ENCODE results near the gene TMTC4. TPM values are rescaled to one million over a fixed set of nuclear protein-coding genes. Genes with fewer than 3 reads are reported as not detected.
"Not testable (repeated sequence)": the region's sequence is repeated elsewhere in the genome, so short reads cannot be mapped to it uniquely, and the experiment has no call there.

Gene TMTC4
- total RNA-seq, 1 donor from 2014 or later: 6.2 TPM

DNA sequence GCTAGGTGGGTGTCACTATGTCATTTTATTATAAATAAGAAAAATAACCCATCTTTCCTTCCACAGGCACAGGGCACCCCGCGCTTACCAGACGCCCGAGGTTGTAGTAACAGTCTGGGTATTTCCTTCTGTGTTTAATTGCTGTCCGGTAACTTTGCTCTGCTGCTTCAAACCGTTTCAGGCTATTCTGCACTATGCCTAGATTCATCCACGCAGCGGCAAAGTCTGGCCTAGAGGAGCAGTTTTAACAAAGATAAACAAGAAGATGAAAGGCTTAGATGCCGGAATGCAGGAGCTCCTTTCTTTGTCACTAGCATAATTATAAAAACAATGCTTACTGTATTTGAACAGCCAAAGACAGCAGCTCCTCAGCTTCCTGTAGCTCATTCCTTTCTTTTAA lies 49.1 kb downstream of the TMTC4 start:
- Histone ChIP-seq H3K27me3 (ENCODE audit: low read depth) (no peaks in the 10 kb centered on the region), H3K4me3 (no peak overlapping the region), H3K27ac (replicated peaks) (no peak overlapping the region), H3K9me3 (replicated peaks) (no peaks in the 10 kb centered on the region), H3K36me3 (peaks cover 79% of the 10 kb centered on the region), H3K4me1 (no peaks in the 10 kb centered on the region)
- DNase-seq: no peak
- intact Hi-C loops (cut with micrococcal nuclease): no loop called here
- TF ChIP-seq, protein P1, sequence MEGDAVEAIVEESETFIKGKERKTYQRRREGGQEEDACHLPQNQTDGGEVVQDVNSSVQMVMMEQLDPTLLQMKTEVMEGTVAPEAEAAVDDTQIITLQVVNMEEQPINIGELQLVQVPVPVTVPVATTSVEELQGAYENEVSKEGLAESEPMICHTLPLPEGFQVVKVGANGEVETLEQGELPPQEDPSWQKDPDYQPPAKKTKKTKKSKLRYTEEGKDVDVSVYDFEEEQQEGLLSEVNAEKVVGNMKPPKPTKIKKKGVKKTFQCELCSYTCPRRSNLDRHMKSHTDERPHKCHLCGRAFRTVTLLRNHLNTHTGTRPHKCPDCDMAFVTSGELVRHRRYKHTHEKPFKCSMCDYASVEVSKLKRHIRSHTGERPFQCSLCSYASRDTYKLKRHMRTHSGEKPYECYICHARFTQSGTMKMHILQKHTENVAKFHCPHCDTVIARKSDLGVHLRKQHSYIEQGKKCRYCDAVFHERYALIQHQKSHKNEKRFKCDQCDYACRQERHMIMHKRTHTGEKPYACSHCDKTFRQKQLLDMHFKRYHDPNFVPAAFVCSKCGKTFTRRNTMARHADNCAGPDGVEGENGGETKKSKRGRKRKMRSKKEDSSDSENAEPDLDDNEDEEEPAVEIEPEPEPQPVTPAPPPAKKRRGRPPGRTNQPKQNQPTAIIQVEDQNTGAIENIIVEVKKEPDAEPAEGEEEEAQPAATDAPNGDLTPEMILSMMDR (IDR thresholded peaks at IDR 0.05; ENCODE audit: borderline replicate concordance): no peak

DNA sequence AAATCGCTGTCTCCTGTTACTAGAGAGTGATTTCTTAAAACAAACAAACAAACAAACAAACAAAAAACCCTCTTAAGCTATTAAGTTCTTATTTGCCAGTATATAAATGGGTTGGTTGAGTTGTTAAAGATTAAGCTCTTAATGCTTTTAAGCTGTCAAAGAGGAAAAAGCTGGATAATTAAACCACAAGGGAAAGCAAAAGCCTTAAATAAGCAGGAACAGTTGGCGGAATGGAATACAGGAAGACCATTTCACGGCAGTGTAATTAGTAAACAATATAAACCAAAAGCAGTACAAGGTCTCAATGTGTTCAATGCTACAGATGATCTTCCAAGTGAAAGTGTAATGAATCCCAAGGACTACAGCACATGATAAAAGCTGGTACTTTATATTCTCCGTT lies 53.8 kb downstream of the TMTC4 start:
- intact Hi-C loops (cut with micrococcal nuclease): no loop called here

DNA sequence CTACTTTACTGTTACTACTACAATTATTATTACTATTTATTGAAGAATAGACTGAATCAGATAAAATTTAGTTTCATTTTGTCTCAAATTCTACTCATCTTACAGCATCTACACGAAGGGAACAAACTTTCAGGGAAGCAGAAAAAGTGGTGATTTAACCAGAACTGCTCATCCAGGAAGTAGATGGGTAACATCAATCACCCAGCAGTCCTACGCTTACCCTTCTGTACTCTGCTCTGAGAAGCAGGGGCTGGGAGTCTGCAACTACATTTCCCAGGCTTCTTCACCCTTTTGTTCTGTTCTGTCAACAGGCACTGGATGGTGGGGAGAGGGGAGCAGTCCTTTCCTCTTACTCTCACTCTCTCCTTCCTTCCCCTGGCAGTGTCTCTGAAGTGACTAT lies 54.7 kb downstream of the TMTC4 start:
- Histone ChIP-seq H3K4me3 (no peak overlapping the region), H3K4me1 (no peaks in the 10 kb centered on the region), H3K27ac (replicated peaks) (no peak overlapping the region), H3K36me3 (peaks cover 39% of the 10 kb centered on the region), H3K9me3 (replicated peaks) (peaks cover 5% of the 10 kb centered on the region), H3K27me3 (ENCODE audit: low read depth) (no peaks in the 10 kb centered on the region)
- TF ChIP-seq, protein P1 (IDR thresholded peaks at IDR 0.05; ENCODE audit: borderline replicate concordance): no peak
- DNase-seq: no peak
- intact Hi-C loops (cut with micrococcal nuclease): no loop called here

More for the DNA sequence above, 53.8 kb downstream of the TMTC4 start:
- Histone ChIP-seq H3K4me3 (no peak overlapping the region), H3K9me3 (replicated peaks) (peaks cover 5% of the 10 kb centered on the region), H3K27me3 (ENCODE audit: low read depth) (no peaks in the 10 kb centered on the region), H3K27ac (replicated peaks) (no peak overlapping the region), H3K36me3 (peaks cover 47% of the 10 kb centered on the region), H3K4me1 (no peaks in the 10 kb centered on the region)
- TF ChIP-seq, protein P1 (IDR thresholded peaks at IDR 0.05; ENCODE audit: borderline replicate concordance): no peak
- no peak for DNase-seq

DNA sequence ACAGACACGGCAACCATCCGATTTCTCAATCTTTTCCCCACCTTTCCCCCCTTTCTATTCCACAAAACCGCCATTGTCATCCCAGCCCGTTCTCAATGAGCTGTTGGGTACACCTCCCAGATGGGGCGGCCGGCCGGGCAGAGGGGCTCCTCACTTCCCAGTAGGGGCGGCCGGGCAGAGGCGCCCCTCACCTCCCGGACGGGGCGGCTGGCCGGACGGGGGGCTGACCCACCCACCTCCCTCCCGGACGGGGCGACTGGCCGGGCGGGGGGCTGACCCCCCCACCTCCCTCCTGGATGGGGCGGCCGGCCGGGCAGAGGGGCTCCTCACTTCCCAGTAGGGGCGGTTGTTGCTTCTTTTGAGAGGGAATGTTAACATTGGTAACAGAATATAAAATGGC lies 55.7 kb downstream of the TMTC4 start:
- H3K27ac ChIP-seq (replicated peaks); intact Hi-C loops (cut with micrococcal nuclease); H3K4me3 ChIP-seq; H3K4me1 ChIP-seq; H3K27me3 ChIP-seq (ENCODE audit: low read depth); DNase-seq; H3K9me3 ChIP-seq (replicated peaks): not testable (repeated sequence)
- H3K36me3 ChIP-seq: peaks cover 30% of the 10 kb centered on the region

DNA sequence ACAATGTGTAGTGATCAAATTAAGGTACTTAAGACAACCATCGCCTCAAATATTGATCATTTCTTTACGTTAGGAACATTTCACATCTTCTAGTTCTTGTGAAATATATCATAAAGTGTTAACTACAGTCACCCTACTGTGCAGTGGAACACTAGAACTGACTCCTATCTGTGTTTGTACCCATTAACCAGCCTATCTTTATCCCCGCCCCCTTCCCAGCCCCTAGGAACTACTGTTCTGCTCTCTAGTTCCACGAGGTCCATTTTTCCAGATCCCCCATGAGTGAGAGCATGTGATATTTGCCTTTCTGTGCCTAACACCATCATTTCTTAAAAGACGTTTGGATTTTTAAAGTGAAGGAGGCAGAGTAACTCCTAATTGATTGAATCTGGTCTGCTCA lies 61.6 kb downstream of the TMTC4 start:
- Histone ChIP-seq H3K27ac (replicated peaks) (no peak overlapping the region), H3K4me3 (no peak overlapping the region), H3K36me3 (peaks cover 26% of the 10 kb centered on the region), H3K4me1 (peaks cover 5% of the 10 kb centered on the region), H3K27me3 (ENCODE audit: low read depth) (no peaks in the 10 kb centered on the region), H3K9me3 (replicated peaks) (peaks cover 5% of the 10 kb centered on the region)
- no peak for DNase-seq
- intact Hi-C loops (cut with micrococcal nuclease): no loop called here
- TF ChIP-seq, protein P1 (IDR thresholded peaks at IDR 0.05; ENCODE audit: borderline replicate concordance): no peak

DNA sequence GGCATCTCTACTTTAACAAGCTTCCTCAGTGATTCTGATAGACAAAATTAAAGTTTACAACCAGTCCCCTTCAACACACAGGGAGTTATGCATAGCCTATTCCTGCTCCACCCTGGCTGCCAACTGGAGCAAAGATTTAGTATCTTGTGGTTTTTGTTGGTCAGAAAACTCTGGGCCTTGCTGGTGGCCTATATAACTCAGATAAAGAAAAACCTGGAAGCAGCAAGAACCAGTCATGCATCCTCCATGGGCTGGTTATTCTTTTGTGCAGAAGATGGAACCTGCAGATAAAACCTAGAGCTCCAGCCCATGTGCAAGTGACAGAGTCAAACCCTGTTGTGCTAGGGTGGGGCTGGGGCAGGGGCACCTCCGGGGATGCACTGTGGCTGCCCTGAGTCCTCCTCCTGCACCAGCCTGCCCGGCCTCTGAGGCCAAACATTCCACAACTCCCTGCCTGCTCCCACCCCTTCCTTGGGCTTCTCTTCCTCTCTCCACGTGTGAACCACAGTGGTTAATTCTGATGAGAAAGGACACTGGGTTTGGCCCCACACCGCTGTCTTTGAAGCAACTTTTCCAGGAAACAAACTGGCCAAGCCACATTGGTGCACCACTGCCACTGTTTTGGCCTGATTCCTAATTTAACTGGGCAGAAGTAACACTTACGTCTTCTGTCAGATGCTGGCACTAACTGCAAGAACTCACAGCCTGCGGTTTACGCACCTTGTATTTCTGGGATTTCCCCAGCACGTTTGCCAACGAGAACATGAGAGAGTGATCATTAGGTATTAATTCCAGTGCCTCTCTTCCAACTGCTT lies 62.7 kb downstream of the TMTC4 start:
- Histone ChIP-seq H3K36me3 (peaks cover 24% of the 10 kb centered on the region), H3K4me1 (peaks cover 5% of the 10 kb centered on the region), H3K9me3 (replicated peaks) (no peaks in the 10 kb centered on the region), H3K27ac (replicated peaks) (no peak overlapping the region), H3K27me3 (ENCODE audit: low read depth) (no peaks in the 10 kb centered on the region), H3K4me3 (no peak overlapping the region)
- DNase-seq: no peak
- TF ChIP-seq, protein P1 (IDR thresholded peaks at IDR 0.05; ENCODE audit: borderline replicate concordance): no peak
- intact Hi-C loops (cut with micrococcal nuclease): no loop called here

All from left ventricle myocardium inferior (tissue), 1 donor.